Measurements from ENCODE around the gene CECR2. TPM values are rescaled to one million over a fixed set of nuclear protein-coding genes. Genes with fewer than 3 reads are reported as not detected.

CECR2 gene
- total and polyA plus RNA-seq, 2 experiments from 2014 or later: 4.6 to 32.3 TPM

- no peak for DNase-seq (ENCODE audit: low read depth in 1 of 2, low spot score in 1 of 2)
- no peak for TF ChIP-seq CTCF (IDR thresholded peaks at IDR 0.05; ENCODE audit: low read depth, low read length)
- Histone ChIP-seq H3K36me3 (no peaks in the 10 kb centered on the region), H3K27ac (no peak overlapping the region), H3K4me1 (ENCODE audit: low read depth) (peaks cover 4% of the 10 kb centered on the region), H3K4me3 (no peak overlapping the region), H3K27me3 (no peaks in the 10 kb centered on the region), H3K9me3 (ENCODE audit: low read depth) (no peaks in the 10 kb centered on the region)
Measured at GRCh38 chr22:17579535-17579981, 210.3 kb downstream of the CECR2 start.

GRCh38 chr22:17580441-17581031, 211.3 kb downstream of the CECR2 start:
- Histone ChIP-seq H3K36me3 (no peaks in the 10 kb centered on the region), H3K27me3 (no peaks in the 10 kb centered on the region), H3K4me3 (no peak overlapping the region), H3K27ac (no peak overlapping the region), H3K9me3 (ENCODE audit: low read depth) (no peaks in the 10 kb centered on the region), H3K4me1 (ENCODE audit: low read depth) (peaks cover under 1% of the 10 kb centered on the region)
- DNase-seq (ENCODE audit: low read depth in 1 of 2, low spot score in 1 of 2): peak in 1 of 2 donors; percentile 65
- peak; percentile 14 for TF ChIP-seq CTCF (IDR thresholded peaks at IDR 0.05; ENCODE audit: low read depth, low read length)

- H3K36me3 ChIP-seq: no peaks in the 10 kb centered on the region
- H3K4me3 ChIP-seq: no peak overlapping the region
- DNase-seq (ENCODE audit: low read depth in 1 of 2, low spot score in 1 of 2): no peak
- H3K4me1 ChIP-seq (ENCODE audit: low read depth): no peaks in the 10 kb centered on the region
- no peak for TF ChIP-seq CTCF (IDR thresholded peaks at IDR 0.05; ENCODE audit: low read depth, low read length)
- H3K9me3 ChIP-seq (ENCODE audit: low read depth): no peaks in the 10 kb centered on the region
- H3K27me3 ChIP-seq: no peaks in the 10 kb centered on the region
- no peak overlapping the region for H3K27ac ChIP-seq
Measured at GRCh38 chr22:17581056-17581455, 211.8 kb downstream of the CECR2 start.

- Histone ChIP-seq H3K9me3 (ENCODE audit: low read depth) (no peaks in the 10 kb centered on the region), H3K27ac (no peak overlapping the region), H3K27me3 (no peaks in the 10 kb centered on the region), H3K4me3 (no peak overlapping the region), H3K4me1 (ENCODE audit: low read depth) (no peaks in the 10 kb centered on the region), H3K36me3 (no peaks in the 10 kb centered on the region)
- no peak for DNase-seq (ENCODE audit: low read depth in 1 of 2, low spot score in 1 of 2)
- no peak for TF ChIP-seq CTCF (IDR thresholded peaks at IDR 0.05; ENCODE audit: low read depth, low read length)
Measured at GRCh38 chr22:17581631-17582030, 212.4 kb downstream of the CECR2 start.

GRCh38 chr22:17583151-17583550, 213.9 kb downstream of the CECR2 start:
- H3K27ac ChIP-seq: no peak overlapping the region
- no peak for TF ChIP-seq CTCF (IDR thresholded peaks at IDR 0.05; ENCODE audit: low read depth, low read length)
- no peaks in the 10 kb centered on the region for H3K9me3 ChIP-seq (ENCODE audit: low read depth)
- no peaks in the 10 kb centered on the region for H3K27me3 ChIP-seq
- H3K4me1 ChIP-seq (ENCODE audit: low read depth): no peaks in the 10 kb centered on the region
- no peak for DNase-seq (ENCODE audit: low read depth in 1 of 2, low spot score in 1 of 2)
- no peak overlapping the region for H3K4me3 ChIP-seq
- no peaks in the 10 kb centered on the region for H3K36me3 ChIP-seq

Data from cardiac muscle cell (in vitro differentiated cells and primary cell).